K562 (cell line): ENCODE results near the gene ORC5. TPM values are rescaled to one million over a fixed set of nuclear protein-coding genes. Genes with fewer than 3 reads are reported as not detected.

Experiments
- ATF1 ChIP-seq, 2 experiments: fragments of 450-650 bp in 1 of 2; IDR thresholded peaks; 2 replicates each; pipeline ENCODE4 v1.6.1; 2016; ENCODE audit warnings: missing compliant biosample characterization in 1 of 2, missing genetic modification characterization in 1 of 2
- CC2D1A ChIP-seq: fragments of 450-650 bp; IDR thresholded peaks from 2 replicates; pipeline ENCODE4 v1.6.1; 2017; ENCODE audit warnings: mild to moderate bottlenecking
- CTCFL ChIP-seq: IDR thresholded peaks from 2 replicates; pipeline ENCODE4 v1.6.1; 2011; ENCODE audit warnings: borderline replicate concordance, low read depth, mild to moderate bottlenecking, moderate library complexity, low read length; ENCODE audit not compliant: insufficient read depth, poor library complexity, severe bottlenecking
- FOXO4 ChIP-seq: fragments of 450-650 bp; formaldehyde crosslinking; IDR thresholded peaks from 2 replicates; pipeline ENCODE4 v1.4.0; 2020; ENCODE audit warnings: mild to moderate bottlenecking, moderate library complexity
- HNRNPL ChIP-seq: fragments of 200-400 bp; formaldehyde crosslinking; IDR thresholded peaks from 2 replicates; pipeline ENCODE4 v1.6.1; 2017; ENCODE audit warnings: low read depth, mild to moderate bottlenecking, low read length
- ILF3 ChIP-seq: fragments of 450-650 bp; IDR thresholded peaks from 2 replicates; pipeline ENCODE4 v1.6.1; 2018; ENCODE audit warnings: antibody characterized with exemption, mild to moderate bottlenecking, moderate library complexity, borderline replicate concordance
- ILK ChIP-seq: fragments of 450-650 bp; IDR thresholded peaks from 2 replicates; pipeline ENCODE4 v1.6.1; 2016; ENCODE audit warnings: missing genetic modification characterization, low read depth, mild to moderate bottlenecking, missing compliant biosample characterization, moderate library complexity, borderline replicate concordance
- KDM4B ChIP-seq, 2 experiments: fragments of 450-650 bp in 1 of 2; sonication (generic) in 1 of 2; IDR thresholded peaks; 2 replicates each; pipeline ENCODE4 v1.6.1; 2016 to 2017; ENCODE audit warnings: borderline replicate concordance in 2 of 2, antibody characterized with exemption in 1 of 2, low read depth in 1 of 2, mild to moderate bottlenecking in 1 of 2
- MAX ChIP-seq: sonication (generic); formaldehyde crosslinking; IDR thresholded peaks from 2 replicates; pipeline ENCODE4 v1.9.0; 2022; ENCODE audit warnings: mild to moderate bottlenecking, missing genetic modification reagents
- MYC ChIP-seq, 2 experiments: fragments of 250-450 bp in 1 of 2; sonication (Bioruptor Pico) in 1 of 2; IDR thresholded peaks; 2 replicates each; pipeline versions ENCODE4 v1.5.1 to v1.6.1; 2012 to 2021; ENCODE audit warnings: low read depth in 2 of 2, borderline replicate concordance in 1 of 2, improper control_type of control experiment in 1 of 2, low read length in 1 of 2, mild to moderate bottlenecking in 1 of 2, moderate library complexity in 1 of 2
- NFRKB ChIP-seq: fragments of 450-650 bp; IDR thresholded peaks from 2 replicates; pipeline ENCODE4 v1.6.1; 2016; ENCODE audit warnings: low read depth
- NR0B1 ChIP-seq: fragments of 450-650 bp; IDR thresholded peaks from one replicate; pipeline ENCODE4 v1.6.1; 2018; ENCODE audit warnings: mild to moderate bottlenecking, moderate library complexity; ENCODE audit not compliant: partially characterized antibody
- POLR2G ChIP-seq: fragments of 200-400 bp; formaldehyde crosslinking; IDR thresholded peaks from 2 replicates; pipeline ENCODE4 v1.6.1; 2017; ENCODE audit warnings: low read depth, mild to moderate bottlenecking, antibody characterized with exemption, low read length, moderate library complexity
- RBM17 ChIP-seq: fragments of 200-400 bp; formaldehyde crosslinking; IDR thresholded peaks from 2 replicates; pipeline ENCODE4 v1.6.1; 2017; ENCODE audit warnings: low read depth, mild to moderate bottlenecking, low read length, borderline replicate concordance
- SMARCA5 ChIP-seq: fragments of 450-650 bp; IDR thresholded peaks from 2 replicates; pipeline ENCODE4 v1.6.1; 2016
- SOX6 ChIP-seq: fragments of 450-650 bp; IDR thresholded peaks from 2 replicates; pipeline ENCODE4 v1.6.1; 2014; ENCODE audit warnings: mild to moderate bottlenecking
- SREBF2 ChIP-seq: sonication (generic); formaldehyde crosslinking; IDR thresholded peaks from 2 replicates; pipeline ENCODE4 v1.4.0; 2020; ENCODE audit warnings: mild to moderate bottlenecking, missing genetic modification reagents
- TCF7L2 ChIP-seq: fragments of 150-350 bp; IDR thresholded peaks from 2 replicates; pipeline ENCODE4 v1.6.1; 2016; ENCODE audit warnings: low read depth, mild to moderate bottlenecking, low read length, moderate library complexity
- TEAD1 ChIP-seq, 2 experiments: fragments of 450-650 bp in 1 of 2; sonication (generic) in 1 of 2; formaldehyde crosslinking; IDR thresholded peaks; 2 replicates each; pipeline versions ENCODE4 v1.4.0 to v1.8.0; 2020 to 2022; ENCODE audit warnings: mild to moderate bottlenecking in 2 of 2, missing genetic modification reagents in 1 of 2
- TEAD4 ChIP-seq, 2 experiments: sonication (generic) in 1 of 2; formaldehyde crosslinking in 1 of 2; IDR thresholded peaks; 2 replicates each; pipeline versions ENCODE4 v1.6.1 to v1.8.0; 2012 to 2022; ENCODE audit warnings: borderline replicate concordance in 1 of 2, inconsistent platforms in 1 of 2, low read length in 1 of 2, mild to moderate bottlenecking in 1 of 2, missing genetic modification reagents in 1 of 2
- ZNF696 ChIP-seq: fragments of 250-450 bp; sonication (Bioruptor Pico); conservative IDR thresholded peaks from 2 replicates; pipeline ENCODE4 v1.4.0; 2020; ENCODE audit warnings: mild to moderate bottlenecking, moderate library complexity
- polyA plus RNA-seq, 8 experiments: library from polyadenylated mRNA; depleted of rRNA in 4 of 8; stranded (reverse) in 5 of 8; unstranded in 3 of 8; fragments of >200 nt; fragmentation: Nextera tagmentation in 2 of 8; fragmentation: Illumina TruSeq in 1 of 8; extraction: Ambion mirVana in 2 of 8; extraction: Trizol in 1 of 8; gene quantifications; 2 replicates each; pipeline versions ENCODE4 v1.2.1 to v1.2.3, GENCODE V29; 2011 to 2014; ENCODE audit warnings: inconsistent platforms in 1 of 8, missing spikeins in 1 of 8
- total RNA-seq, 7 experiments: library from RNA; depleted of rRNA in 6 of 7; stranded (reverse); fragments of >200 nt in 6 of 7; fragmentation: Illumina TruSeq in 2 of 7; extraction: Trizol in 2 of 7; gene quantifications; 2 replicates each; pipeline versions ENCODE4 v1.2.1 to v1.2.3, GENCODE V29; 2011 to 2021; ENCODE audit warnings: low replicate concordance in 1 of 7

The ORC5 gene
- total and polyA plus RNA-seq, 9 of the 15 experiments (the other 6 are each of a cell fraction or from before 2014, with no cell fraction given), result 29.8 to 136 (median 54.8) TPM

GRCh38 chr7:104207731-104208420 is at the start of gene ORC5 (continued):
- TF ChIP-seq NR0B1 (no peak), SOX6 (peak; percentile 53; the same call in 1 of the 2 replicates), CTCFL (no peak), ZNF696 (no peak), ILK (tag) (no peak), SREBF2 (CRISPR knock-in tag) (no peak), FOXO4 (CRISPR knock-in tag) (no peak), MAX (CRISPR knock-in tag) (peak; percentile 69), ATF1 (CRISPR knock-in tag; IDR thresholded peaks at IDR 0.05) (no peak), ATF1 (tag; IDR thresholded peaks at IDR 0.05) (peak; percentile 97), ILF3 (no peak), SMARCA5 (peak; percentile 89), RBM17 (no peak), TEAD4 (IDR thresholded peaks at IDR 0.05; ENCODE audit: low read length) (peak; percentile 45; the same call in 1 of the 2 replicates), TEAD4 (CRISPR knock-in tag; IDR thresholded peaks at IDR 0.05; ENCODE audit: borderline replicate concordance) (no peak), MYC (IDR thresholded peaks at IDR 0.05; ENCODE audit: low read depth, low read length) (peak; percentile 93), MYC (CRISPR knock-in tag; IDR thresholded peaks at IDR 0.05; ENCODE audit: borderline replicate concordance, low read depth) (peak; percentile 80; the same call in 1 of the 2 replicates), HNRNPL (no peak), TCF7L2 (no peak), KDM4B (IDR thresholded peaks at IDR 0.05; ENCODE audit: borderline replicate concordance in 2 of 2, low read depth in 1 of 2) (peak in 1 of 2 experiments; percentile 77; a peak in 1 of 4 replicates), TEAD1 (CRISPR knock-in tag; IDR thresholded peaks at IDR 0.05) (0 out of 4 replicates have a peak, but pooled peaks of 1 of the 2 experiments have one; percentile 12), CC2D1A (no peak), POLR2G (peak; percentile 98), NFRKB (peak; percentile 71)
